Muscle layer of duodenum (tissue), 2 donors: Measurements from ENCODE around the gene COMMD9.

Experiments
- H3K27ac ChIP-seq: one replicate; pipeline ENCODE4 v1.7.0; 2013; ENCODE audit warnings: mild to moderate bottlenecking, low read length
- H3K27me3 ChIP-seq: one replicate; pipeline ENCODE4 v1.7.0; 2013; ENCODE audit warnings: low read depth, mild to moderate bottlenecking, control low read depth, low read length
- H3K36me3 ChIP-seq, 2 donors: one replicate each; pipeline ENCODE4 v1.7.0; 2013; ENCODE audit warnings: low read length in 2 of 2, control low read depth in 1 of 2, mild to moderate bottlenecking in 1 of 2; ENCODE audit not compliant: insufficient read depth in 2 of 2, control insufficient read depth in 1 of 2
- H3K4me1 ChIP-seq, 2 donors: one replicate each; pipeline ENCODE4 v1.7.0; 2013; ENCODE audit warnings: low read length in 2 of 2, mild to moderate bottlenecking in 2 of 2, control low read depth in 1 of 2, moderate library complexity in 1 of 2; ENCODE audit not compliant: insufficient read depth in 2 of 2, control insufficient read depth in 1 of 2
- H3K4me3 ChIP-seq, 2 donors: one replicate each; pipeline ENCODE4 v1.7.0; 2013; ENCODE audit warnings: low read length in 2 of 2, low read depth in 1 of 2, mild to moderate bottlenecking in 1 of 2
- H3K9me3 ChIP-seq, 2 donors: one replicate each; pipeline ENCODE4 v1.7.0; 2013; ENCODE audit warnings: low read length in 2 of 2, control low read depth in 1 of 2, mild to moderate bottlenecking in 1 of 2; ENCODE audit not compliant: control insufficient read depth in 1 of 2
- donor health status: healthy.

Gene COMMD9

DNA sequence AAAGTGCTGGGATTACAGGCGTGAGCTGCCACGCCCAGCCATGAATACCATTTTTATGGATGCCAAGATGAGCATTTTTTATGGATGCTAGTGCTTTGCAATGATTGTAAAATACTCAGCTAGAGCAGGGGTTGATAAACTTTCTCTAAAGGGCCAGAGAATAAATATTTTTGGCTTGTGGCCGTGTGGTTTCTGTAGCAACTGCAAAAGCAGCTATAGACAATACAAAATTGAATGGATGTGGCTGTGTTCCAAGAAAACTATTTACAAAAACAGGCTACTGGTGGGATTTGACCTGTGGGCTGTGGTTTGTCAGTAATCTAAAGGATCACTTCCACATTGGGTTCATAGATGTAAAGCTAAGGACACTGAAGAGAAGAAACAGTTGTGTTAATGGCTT lies 56.0 kb downstream of the COMMD9 start:
- Histone ChIP-seq H3K27ac (no peak overlapping the region), H3K4me1 (peaks cover 0 to 8% of the 10 kb centered on the region in 2 donors), H3K36me3 (no peaks in the 10 kb centered on the region), H3K27me3 (no peaks in the 10 kb centered on the region), H3K9me3 (no peaks in the 10 kb centered on the region), H3K4me3 (no peak overlapping the region)

- H3K27ac ChIP-seq: no peak overlapping the region
- H3K4me3 ChIP-seq: no peak overlapping the region
- no peaks in the 10 kb centered on the region for H3K9me3 ChIP-seq
- no peaks in the 10 kb centered on the region for H3K27me3 ChIP-seq
- H3K36me3 ChIP-seq: no peaks in the 10 kb centered on the region
- H3K4me1 ChIP-seq: peaks cover 0 to 8% of the 10 kb centered on the region in 2 donors
Measured at GRCh38 chr11:36230779-36231699, 58.2 kb downstream of the COMMD9 start.

- no peak overlapping the region for H3K27ac ChIP-seq
- H3K27me3 ChIP-seq: no peaks in the 10 kb centered on the region
- H3K9me3 ChIP-seq: no peaks in the 10 kb centered on the region
- H3K4me3 ChIP-seq: no peak overlapping the region
- H3K4me1 ChIP-seq: peaks cover 0 to 8% of the 10 kb centered on the region in 2 donors
- H3K36me3 ChIP-seq: no peaks in the 10 kb centered on the region
Measured at GRCh38 chr11:36229091-36229705, 60.0 kb downstream of the COMMD9 start.

- Histone ChIP-seq H3K27ac (no peak overlapping the region), H3K9me3 (no peaks in the 10 kb centered on the region), H3K4me1 (peaks cover 0 to 8% of the 10 kb centered on the region in 2 donors), H3K27me3 (no peaks in the 10 kb centered on the region), H3K4me3 (no peak overlapping the region), H3K36me3 (no peaks in the 10 kb centered on the region)
Measured at GRCh38 chr11:36228689-36229088, 60.5 kb downstream of the COMMD9 start.

GRCh38 chr11:36227044-36227443 lies 62.2 kb downstream of the COMMD9 start:
- Histone ChIP-seq H3K9me3 (no peaks in the 10 kb centered on the region), H3K27me3 (no peaks in the 10 kb centered on the region), H3K4me3 (no peak overlapping the region), H3K27ac (no peak overlapping the region), H3K4me1 (peaks cover 0 to 16% of the 10 kb centered on the region in 2 donors), H3K36me3 (no peaks in the 10 kb centered on the region)

DNA sequence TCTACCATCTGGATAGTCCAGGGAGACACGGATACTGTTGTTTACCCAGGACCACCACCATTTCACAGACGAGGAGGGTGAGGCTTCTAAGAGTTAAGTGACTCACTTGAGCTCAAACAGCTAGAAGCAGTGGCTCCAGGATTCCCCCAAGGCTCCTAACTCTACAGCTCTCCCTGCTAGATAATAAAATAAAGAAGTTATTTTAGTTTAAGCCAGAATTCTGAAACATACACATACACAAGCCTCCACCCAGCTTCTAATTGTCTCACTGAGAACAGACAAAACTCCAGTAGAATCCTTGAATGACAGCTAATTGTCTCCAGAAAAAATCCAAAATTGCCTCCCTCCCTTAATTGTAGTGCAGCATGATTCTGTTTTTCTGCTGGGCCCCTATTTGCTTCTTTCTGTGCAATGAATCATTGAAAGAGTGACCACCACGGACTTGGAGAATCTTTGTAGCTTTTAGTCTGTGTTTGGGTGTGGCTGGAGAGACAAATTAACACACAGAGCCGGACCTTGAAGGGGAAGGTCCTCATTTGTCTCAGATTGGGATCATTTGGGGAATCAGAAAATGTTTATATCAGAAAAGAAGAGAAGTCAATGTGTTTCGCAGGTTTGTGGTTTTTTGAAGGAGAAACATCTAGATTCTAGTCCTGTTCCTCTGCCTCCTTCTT lies 64.9 kb downstream of the COMMD9 start:
- Histone ChIP-seq H3K4me1 (peaks cover 0 to 11% of the 10 kb centered on the region in 2 donors), H3K4me3 (no peak overlapping the region), H3K9me3 (peaks cover 9 to 10% of the 10 kb centered on the region in 2 donors), H3K27ac (no peak overlapping the region), H3K36me3 (no peaks in the 10 kb centered on the region), H3K27me3 (no peaks in the 10 kb centered on the region)

DNA sequence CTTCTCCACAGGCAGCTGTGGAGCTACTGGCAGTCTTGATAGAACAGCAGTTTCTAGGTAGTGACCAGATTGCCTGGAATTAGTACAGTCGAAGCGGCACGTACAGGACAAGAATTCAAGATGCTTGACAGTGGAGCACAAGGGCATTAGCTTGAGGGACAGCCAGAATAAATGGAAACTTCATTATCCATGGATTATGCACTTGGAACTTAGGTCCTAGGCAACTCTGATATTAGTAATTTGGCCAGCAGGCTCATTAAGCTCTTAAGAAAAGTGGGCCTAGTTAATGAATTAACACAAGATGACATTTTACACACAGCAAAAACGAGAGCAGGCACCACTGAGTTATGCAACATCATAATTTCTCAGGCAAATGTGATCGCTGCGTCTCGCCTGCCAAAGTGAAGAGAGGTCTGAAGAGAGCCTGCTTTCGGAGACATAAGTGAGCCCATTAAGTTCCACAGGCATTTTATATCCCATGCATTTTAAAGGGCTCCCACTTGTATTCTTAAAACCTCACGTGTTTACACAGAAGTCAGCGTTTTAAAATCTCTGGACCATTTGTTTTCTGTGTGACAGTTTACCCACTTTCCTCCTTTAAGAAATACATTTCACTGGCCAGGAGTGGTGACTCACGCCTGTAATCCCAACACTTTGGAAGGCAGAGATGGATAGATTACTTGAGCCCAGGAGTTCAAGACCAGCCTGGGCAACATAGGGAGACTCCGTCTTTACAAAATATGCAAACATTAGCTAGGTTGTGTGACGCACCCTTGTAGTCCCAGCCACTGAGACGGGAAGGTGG lies 66.2 kb downstream of the COMMD9 start:
- no peaks in the 10 kb centered on the region for H3K27me3 ChIP-seq
- H3K9me3 ChIP-seq: peaks cover 9 to 11% of the 10 kb centered on the region in 2 donors
- H3K36me3 ChIP-seq: no peaks in the 10 kb centered on the region
- peaks cover 0 to 11% of the 10 kb centered on the region in 2 donors for H3K4me1 ChIP-seq
- H3K27ac ChIP-seq: no peak overlapping the region
- no peak overlapping the region for H3K4me3 ChIP-seq
